Measurements from ENCODE around the gene PLEKHA1.

- no peak for TF ChIP-seq CTCF (IDR thresholded peaks at IDR 0.05; ENCODE audit: low read length)
- TF ChIP-seq EZH2 (IDR thresholded peaks at IDR 0.05; ENCODE audit: borderline replicate concordance, low read length): no peak
Measured at GRCh38 chr10:122427280-122427679, 52.8 kb downstream of the PLEKHA1 start.

All from OCI-LY1 (cell line).